ENCODE results near the gene TMPRSS11A.

GRCh38 chr4:67927251-67927650 is 36.0 kb downstream of the TMPRSS11A start:
- TF ChIP-seq EZH2 (IDR thresholded peaks at IDR 0.05) (no peak), POLR2AphosphoS5 (IDR thresholded peaks at IDR 0.05; ENCODE audit: borderline replicate concordance, low read depth, low read length) (no peak), FOXP2 (optimal IDR thresholded peaks at IDR 0.05; ENCODE audit: control extremely low read depth, extremely low read length, insufficient read depth) (no peak)
